GM18517 (cell line): ENCODE results near the gene PLEKHA7.

Experiments
- ATAC-seq: cut with Tn5 transposase; IDR thresholded peaks from one replicate; pipeline ENCODE4 v1.9.1; 2021; ENCODE audit warnings: mild to moderate bottlenecking, moderate library complexity; ENCODE audit not compliant: unreplicated experiment

Gene PLEKHA7

GRCh38 chr11:16816358-16817270 lies 197.6 kb downstream of the PLEKHA7 start:
- no peak for ATAC-seq

DNA sequence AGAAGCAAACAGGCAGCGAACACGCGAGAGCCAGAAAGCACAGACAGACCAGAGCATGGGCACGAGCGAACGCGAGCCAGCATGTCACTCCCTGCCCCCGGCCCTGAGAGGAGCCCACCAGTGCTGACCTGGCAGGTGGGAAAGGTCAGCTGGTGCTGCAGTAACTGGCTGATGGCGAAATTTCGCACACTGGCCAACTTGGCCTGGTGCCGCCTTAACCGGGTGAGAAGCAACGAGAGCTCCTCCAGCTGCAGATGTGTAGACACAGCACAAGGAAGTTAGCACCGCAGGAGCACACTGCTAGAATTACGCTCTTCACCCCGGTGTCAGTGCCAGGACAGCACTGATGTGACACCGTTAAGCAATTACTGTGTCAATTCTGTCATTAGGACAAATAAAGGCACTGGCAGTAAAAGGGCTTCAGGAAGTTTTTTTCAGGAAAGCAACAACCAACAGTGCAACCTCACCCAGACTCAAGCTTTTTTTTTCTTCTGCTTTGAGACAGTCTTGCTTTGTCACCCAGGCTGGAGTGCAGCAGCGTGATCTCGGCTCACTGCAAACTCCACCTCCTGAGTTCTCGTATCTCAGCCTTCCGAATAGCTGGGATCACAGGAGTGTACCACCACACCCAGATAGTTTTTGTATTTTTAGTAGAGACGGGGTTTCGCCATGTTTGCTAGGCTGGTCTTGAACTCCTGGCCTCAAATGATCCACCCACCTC lies 199.0 kb downstream of the PLEKHA7 start:
- no peak for ATAC-seq

DNA sequence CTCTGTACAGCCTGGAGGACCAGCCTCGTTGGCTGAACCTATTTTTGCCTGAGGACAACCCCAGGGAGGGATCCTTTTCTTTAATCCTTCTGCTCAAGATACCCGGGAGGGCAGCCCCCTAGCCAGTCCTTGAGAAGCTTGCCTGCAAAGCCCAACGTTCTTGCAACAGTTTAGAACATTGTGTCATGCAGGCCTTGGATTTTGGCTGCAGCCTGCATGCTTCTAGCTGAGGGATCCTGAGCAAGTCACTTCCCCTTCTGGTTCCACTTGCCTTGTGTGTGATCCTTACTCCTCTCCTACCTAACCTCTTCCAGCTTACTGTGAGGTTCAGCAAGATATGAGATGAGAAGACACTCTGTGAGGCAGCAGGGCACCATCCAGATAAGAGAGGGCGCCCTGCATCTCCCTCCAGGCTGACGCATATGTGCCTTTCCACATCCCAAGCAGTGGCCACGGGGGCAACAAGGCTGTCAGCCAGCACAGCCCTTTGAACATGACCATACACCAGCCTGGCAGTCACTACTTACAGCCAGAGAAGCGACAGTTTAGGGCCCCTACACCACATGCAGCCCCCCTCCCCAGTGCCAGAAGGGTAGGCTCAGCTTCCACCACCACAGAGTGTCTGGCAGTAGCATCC lies 199.7 kb downstream of the PLEKHA7 start:
- ATAC-seq, result no peak

DNA sequence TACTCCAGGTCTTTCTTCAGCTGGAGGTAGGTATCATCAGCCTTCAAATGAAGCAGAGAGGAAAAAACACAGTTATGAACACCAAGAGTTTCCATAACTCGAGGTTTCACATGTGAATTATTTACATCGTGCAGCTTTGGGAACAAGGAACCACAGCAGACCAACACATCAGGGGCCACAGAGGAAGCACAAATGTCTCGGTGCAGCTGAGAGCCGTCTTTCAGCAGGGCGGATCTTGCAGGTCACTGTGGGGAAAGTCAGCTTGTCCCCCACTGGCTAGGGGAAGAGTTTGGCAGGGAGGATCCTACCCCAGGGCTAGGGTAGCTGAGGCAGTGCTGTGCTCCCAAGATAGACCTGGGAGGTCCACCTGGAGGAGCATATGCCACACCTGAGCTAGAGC lies 201.1 kb downstream of the PLEKHA7 start:
- ATAC-seq, result no peak

DNA sequence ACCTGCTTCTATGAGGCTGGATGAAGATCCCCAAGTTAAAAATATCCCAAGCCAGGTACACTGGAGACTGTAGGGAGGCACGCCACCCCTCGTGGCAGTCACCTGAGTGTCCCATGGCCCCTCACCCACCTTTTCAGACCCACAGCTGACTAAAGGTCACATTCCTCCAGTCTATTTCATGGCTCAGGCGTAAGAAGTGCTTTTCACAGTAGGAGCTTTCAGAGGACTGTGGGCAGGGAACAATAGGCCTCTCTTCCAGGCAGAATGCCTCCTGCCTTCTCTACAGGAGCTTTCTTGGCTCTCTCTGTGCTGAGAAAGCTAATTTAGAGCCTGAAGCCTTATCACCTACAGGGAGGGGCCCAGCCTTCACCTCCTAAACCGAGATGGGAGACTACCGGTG lies 201.9 kb downstream of the PLEKHA7 start:
- no peak for ATAC-seq

GRCh38 chr11:16811136-16812020 lies 202.8 kb downstream of the PLEKHA7 start:
- no peak for ATAC-seq

DNA sequence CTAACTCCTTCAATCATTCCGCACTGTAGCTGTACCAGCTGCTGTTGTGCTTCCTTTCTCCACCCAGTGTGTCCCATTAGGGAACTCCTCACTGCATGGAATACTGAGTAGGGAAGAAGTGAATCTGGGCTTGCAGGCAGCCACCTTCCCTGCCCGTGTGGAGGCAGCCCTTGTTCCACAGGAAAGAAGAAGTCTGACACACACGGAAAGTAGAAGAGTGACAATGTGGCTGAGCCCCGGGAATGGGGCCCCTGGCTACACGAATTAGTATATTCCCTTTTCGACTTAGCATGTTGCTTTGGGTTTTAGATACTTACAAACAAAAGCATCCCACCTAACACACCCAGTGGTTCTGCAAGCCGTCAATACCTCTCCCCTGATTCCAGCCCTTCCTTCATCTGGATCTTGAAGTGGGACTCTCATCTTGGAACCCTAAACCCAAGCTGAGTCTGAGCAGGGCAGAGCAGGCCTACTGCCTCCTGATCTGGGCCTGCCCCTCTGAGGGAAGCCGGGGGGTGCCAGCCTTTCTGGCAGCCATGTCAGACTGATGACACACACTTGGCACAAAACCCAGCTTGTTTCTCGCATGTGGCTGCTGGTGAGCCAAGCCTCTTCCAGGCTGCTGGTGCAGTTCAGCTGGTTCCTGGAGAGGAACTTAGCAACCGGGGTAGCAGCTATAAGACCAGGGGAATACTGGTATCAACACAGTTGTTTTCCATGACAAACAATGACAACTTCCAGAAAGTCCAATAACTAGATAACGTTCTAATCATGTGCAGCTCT lies 204.1 kb downstream of the PLEKHA7 start:
- no peak for ATAC-seq

DNA sequence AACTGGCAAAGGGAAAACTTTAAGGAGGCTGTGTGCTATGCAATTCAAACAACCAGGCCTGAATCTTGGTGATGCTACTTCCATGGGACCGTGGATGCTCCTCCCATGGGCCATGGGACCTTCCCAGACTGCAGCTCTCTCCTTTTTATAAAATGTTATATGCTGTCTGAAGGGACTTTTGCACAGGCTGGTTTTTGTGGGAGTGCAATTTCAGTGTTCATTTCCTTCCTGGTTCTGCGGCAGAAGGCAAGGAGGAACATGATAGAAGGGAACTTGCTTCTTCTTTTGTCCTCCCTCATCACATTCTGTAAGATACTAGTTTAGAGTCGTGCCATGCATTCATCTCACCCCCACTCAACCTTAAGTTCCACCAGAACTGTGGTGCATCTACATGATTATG lies 206.9 kb downstream of the PLEKHA7 start:
- no peak for ATAC-seq

DNA sequence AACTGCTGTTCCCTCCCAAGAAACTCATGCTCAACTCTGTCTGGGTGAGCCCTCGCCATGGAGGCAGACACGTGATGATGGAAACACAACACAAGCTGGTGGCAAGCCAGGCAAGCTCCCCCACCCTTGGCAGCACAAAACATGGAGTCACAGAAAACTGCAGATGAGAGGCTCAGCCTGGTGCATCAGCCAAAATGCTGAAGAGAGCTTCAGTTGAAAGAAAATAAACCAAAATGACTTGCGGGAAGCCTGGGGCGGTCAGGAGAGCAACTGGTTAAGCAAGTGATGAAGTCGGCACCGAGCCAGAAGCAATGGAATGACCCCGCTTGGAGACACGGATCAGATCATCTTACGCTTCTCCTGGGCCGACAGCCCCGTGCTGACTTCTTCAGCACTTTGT lies 207.4 kb downstream of the PLEKHA7 start:
- ATAC-seq, result no peak

- ATAC-seq, result no peak
These were observed 208.3 kb downstream of the PLEKHA7 start for GRCh38 chr11:16805938-16806337.

GRCh38 chr11:16804104-16804947 lies 209.9 kb downstream of the PLEKHA7 start:
- no peak for ATAC-seq

DNA sequence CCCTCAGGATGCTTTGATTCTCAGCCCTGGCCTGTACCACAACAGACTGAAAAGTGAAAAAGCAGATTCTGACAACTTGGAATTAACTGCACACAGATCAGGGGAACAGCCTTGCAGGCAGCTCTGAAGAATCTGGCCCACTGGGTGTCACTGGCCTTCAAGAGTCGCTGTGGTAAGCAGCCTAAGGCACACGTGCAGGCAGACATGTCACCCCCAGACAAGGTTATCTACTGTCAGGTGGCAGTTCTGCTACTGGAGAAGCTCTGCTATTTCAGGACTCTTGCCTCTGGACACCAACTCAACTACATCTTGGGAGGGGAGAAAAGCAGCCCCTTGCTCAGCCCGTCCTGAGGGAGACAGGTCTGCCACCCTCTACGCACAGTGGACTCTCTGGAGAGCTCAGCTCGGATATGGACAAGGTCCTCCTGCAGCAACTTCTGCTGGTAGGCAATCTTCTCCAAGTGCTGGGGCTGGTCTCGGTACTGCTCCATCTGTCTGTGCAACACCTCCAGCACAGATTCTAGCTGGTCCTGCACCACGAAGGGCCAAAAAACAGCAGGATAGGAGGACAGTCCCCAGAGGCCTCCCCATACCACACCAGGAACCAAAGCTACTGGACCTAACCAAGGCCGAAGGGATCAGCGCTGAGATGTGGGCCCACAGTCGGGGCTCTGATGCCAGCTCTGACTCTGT lies 212.8 kb downstream of the PLEKHA7 start:
- no peak for ATAC-seq

DNA sequence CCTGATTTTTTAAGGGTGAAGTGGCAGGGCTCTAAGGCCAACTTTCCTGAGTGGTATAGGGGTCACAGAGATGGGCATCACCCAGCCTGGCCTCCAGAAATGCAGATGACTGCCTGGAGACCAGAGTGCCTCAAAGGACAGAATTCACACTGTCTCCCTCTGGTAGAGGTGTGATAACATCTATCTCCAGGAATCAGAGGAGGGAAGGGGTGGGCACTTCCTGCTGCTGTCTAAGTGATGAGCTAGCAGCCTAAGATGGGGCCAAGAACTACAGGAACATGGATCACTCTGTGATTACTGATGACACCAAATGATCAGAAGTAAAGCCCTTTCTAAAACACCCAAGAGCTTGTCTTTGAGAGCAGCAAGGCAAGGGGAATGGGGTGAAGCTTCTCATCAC lies 213.8 kb downstream of the PLEKHA7 start:
- no peak for ATAC-seq

GRCh38 chr11:16799890-16800289 lies 214.3 kb downstream of the PLEKHA7 start:
- no peak for ATAC-seq

DNA sequence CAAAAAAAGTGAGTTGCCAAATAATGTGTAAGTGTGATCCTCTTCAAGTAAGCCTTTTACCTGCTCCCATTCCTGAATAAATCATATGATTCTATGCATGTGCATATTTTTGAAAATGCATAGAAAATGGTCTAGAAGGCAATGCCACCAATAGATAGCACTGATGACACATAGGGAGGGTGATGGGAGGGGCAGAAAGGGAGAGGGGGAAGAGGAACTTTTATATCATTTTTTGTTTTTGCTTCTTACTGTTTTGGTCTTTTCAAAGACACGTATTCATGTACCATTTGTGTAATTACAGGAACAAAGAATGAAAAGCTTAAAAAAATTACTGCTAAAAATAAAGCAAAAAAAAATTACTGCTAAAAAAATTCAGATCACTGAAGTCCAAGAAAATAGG lies 215.0 kb downstream of the PLEKHA7 start:
- no peak for ATAC-seq

DNA sequence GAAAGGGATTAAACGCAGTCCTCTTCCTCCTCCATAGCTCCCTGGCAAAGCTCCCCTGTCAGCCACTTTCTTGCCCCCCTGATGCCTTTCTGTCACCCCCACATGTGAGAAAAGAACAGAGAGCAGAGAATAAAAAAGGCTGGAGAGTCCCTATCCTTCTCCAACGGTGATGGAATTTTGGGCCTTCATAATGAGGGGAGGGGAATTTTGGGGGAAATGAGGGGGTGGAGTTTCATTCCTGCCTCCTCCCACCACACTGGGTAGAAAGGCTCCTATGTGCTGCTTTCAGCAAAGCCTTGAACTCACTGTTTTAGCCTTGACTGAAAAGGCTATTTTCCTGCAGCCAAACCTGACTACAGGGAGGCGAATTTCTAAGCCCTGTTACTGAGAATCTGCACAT lies 216.4 kb downstream of the PLEKHA7 start:
- ATAC-seq, result no peak

- no peak for ATAC-seq
These were observed 217.9 kb downstream of the PLEKHA7 start for GRCh38 chr11:16796311-16796710.

DNA sequence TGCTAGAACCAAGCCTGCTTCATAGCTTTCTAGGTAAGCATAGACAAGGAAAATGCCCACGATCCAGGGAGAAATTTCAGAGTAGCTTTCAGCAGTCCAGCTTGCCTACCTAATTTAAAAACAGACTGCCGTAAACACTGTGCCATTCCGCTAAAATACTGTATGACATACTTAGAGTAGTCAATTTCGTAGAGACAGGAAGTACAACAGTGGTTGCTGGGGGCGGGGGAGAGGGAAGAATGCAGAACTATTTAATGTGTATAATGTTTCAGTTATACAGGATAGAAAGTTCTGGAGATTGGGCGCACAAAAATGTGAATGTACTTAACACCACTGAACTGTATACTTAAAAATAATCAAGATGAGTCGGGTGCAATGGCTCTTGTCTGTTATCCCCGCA lies 219.1 kb downstream of the PLEKHA7 start:
- no peak for ATAC-seq
